ENCODE measurements around the gene VWA3B. TPM values are rescaled to one million over a fixed set of nuclear protein-coding genes. Genes with fewer than 3 reads are reported as not detected.

Gene VWA3B
- total RNA-seq, 2 donors from 2014 or later = 1.8 to 3.2 TPM

DNA sequence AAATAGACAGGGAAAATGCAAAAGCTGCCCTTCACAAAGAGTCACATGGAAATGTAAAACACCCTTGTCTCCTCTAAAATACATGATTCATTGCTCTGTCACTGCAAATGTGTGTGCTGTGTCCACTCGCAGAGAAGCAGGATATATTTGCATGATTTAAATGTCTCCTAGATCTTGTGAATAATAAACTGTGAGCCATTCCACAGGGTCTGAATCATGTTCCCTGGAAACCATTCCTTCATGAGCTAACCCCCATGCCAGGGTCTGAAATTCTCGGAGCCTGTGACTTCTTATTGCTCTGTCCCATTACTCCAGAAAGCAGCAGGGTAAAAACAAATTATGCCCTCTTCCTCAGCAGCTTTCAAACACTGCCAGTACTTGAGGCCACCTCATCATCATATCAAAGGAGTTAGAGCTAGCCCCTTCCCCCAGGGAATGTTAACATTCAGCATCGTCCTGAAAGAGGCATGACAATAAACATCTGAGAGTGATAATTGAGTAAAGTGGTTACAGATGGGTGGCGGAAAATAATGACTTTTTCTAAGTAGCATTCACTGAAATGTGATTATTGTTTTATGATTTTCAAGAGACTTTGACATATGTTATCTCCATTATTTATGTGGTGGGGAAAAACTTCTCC lies 247.6 kb downstream of the VWA3B start:
- intact Hi-C loops (cut with DNase I) = no loop called here
- TF ChIP-seq, protein P1, sequence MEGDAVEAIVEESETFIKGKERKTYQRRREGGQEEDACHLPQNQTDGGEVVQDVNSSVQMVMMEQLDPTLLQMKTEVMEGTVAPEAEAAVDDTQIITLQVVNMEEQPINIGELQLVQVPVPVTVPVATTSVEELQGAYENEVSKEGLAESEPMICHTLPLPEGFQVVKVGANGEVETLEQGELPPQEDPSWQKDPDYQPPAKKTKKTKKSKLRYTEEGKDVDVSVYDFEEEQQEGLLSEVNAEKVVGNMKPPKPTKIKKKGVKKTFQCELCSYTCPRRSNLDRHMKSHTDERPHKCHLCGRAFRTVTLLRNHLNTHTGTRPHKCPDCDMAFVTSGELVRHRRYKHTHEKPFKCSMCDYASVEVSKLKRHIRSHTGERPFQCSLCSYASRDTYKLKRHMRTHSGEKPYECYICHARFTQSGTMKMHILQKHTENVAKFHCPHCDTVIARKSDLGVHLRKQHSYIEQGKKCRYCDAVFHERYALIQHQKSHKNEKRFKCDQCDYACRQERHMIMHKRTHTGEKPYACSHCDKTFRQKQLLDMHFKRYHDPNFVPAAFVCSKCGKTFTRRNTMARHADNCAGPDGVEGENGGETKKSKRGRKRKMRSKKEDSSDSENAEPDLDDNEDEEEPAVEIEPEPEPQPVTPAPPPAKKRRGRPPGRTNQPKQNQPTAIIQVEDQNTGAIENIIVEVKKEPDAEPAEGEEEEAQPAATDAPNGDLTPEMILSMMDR (IDR thresholded peaks at IDR 0.05) = no peak
- Histone ChIP-seq H3K4me1 (no peaks in the 10 kb centered on the region), H3K9me3 (no peaks in the 10 kb centered on the region), H3K27ac (no peak overlapping the region), H3K9ac (ENCODE audit: low read depth in 2 of 2, low read length in 2 of 2) (no peak overlapping the region), H3K27me3 (no peaks in the 10 kb centered on the region), H3K4me3 (no peak overlapping the region), H3K36me3 (no peaks in the 10 kb centered on the region)
- DNase-seq = no peak

- no peak overlapping the region for H3K4me3 ChIP-seq
- no peaks in the 10 kb centered on the region for H3K27me3 ChIP-seq
- H3K36me3 ChIP-seq = no peaks in the 10 kb centered on the region
- no peak overlapping the region for H3K27ac ChIP-seq
- no peaks in the 10 kb centered on the region for H3K4me1 ChIP-seq
- no peak overlapping the region for H3K9ac ChIP-seq (ENCODE audit: low read depth in 2 of 2, low read length in 2 of 2)
- intact Hi-C loops (cut with DNase I) = no loop called here
- H3K9me3 ChIP-seq = no peaks in the 10 kb centered on the region
- TF ChIP-seq, protein P1 (IDR thresholded peaks at IDR 0.05) = no peak
- DNase-seq = no peak
Observed at GRCh38 chr2:98335271-98335670, 248.3 kb downstream of the VWA3B start.

- no peak for DNase-seq
- Histone ChIP-seq H3K4me1 (no peaks in the 10 kb centered on the region), H3K4me3 (no peak overlapping the region), H3K27ac (no peak overlapping the region), H3K36me3 (no peaks in the 10 kb centered on the region), H3K27me3 (peaks cover 15% of the 10 kb centered on the region), H3K9me3 (no peaks in the 10 kb centered on the region), H3K9ac (ENCODE audit: low read depth in 2 of 2, low read length in 2 of 2) (no peak overlapping the region)
- intact Hi-C loops (cut with DNase I) = no loop called here
- TF ChIP-seq, protein P1 (IDR thresholded peaks at IDR 0.05) = no peak
Observed at GRCh38 chr2:98341241-98341640, 254.3 kb downstream of the VWA3B start.

GRCh38 chr2:98343285-98343684 lies 256.3 kb downstream of the VWA3B start:
- intact Hi-C loops (cut with DNase I) = no loop called here
- peaks cover 35% of the 10 kb centered on the region for H3K27me3 ChIP-seq
- no peak overlapping the region for H3K27ac ChIP-seq
- H3K4me3 ChIP-seq = no peak overlapping the region
- TF ChIP-seq, protein P1 (IDR thresholded peaks at IDR 0.05) = no peak
- no peaks in the 10 kb centered on the region for H3K36me3 ChIP-seq
- H3K9me3 ChIP-seq = no peaks in the 10 kb centered on the region
- DNase-seq = no peak
- no peak overlapping the region for H3K9ac ChIP-seq (ENCODE audit: low read depth in 2 of 2, low read length in 2 of 2)
- H3K4me1 ChIP-seq = no peaks in the 10 kb centered on the region

DNA sequence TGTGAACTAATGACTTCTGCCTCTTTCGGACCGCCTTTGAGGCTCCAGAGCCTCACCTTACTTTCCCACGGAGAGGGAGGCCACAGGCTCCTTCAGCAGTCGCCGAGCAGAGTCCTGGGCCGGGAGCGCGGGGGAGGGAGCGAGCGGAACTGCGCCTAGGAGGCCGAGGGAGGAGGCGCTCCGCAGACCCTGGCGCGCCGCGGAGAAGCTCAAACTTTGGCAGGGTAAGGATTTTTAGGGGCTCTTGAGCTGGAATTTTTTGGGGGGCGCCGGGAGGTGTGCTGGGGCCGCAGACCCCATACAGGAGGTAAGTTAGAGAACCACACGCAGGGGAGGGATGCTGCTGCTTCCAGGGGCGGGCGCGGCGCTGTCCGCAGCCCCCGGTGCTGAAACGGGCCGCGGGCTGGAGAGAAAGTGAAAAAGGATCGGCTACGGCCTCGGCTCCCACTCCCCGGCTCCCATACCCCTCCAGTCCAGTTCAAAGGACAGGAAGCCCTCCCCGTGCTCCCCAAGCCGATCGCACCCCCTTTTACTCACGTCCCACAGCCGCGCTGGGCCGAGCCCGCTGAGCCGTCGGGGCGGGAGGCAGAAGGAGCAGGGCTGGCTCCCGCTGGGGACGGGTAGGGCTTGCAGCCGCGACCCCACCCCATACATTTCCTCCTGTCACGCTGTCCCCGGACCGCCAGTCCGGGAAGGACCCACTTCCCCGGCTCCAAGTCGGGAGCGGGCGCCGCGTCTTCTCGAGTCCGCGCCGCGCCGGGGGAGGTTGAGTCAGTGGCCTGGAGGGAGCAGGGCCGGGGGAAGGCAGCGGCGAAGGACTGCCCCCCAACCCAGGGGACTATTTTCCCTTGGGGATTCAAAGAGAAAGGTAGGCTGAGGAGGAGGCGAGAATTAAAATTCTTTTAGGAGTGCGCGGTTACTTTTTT lies 259.6 kb downstream of the VWA3B start, which contains the start of gene CNGA3:
CNGA3 (plus strand) TSS at position 146 of the 926 bp plus-strand sequence. CDS start 23,520 bp downstream, outside the sequence.
- intact Hi-C loops (cut with DNase I) = no loop called here
- Histone ChIP-seq H3K36me3 (no peaks in the 10 kb centered on the region), H3K9me3 (no peaks in the 10 kb centered on the region), H3K27ac (no peak within 1 kb of the TSS), H3K4me3 (peak within 1 kb of the TSS; percentile 9), H3K4me1 (no peaks in the 10 kb centered on the region), H3K27me3 (peaks cover 39% of the 10 kb centered on the region), H3K9ac (ENCODE audit: low read depth in 2 of 2, low read length in 2 of 2) (no peak within 1 kb of the TSS)
- TF ChIP-seq, protein P1 (IDR thresholded peaks at IDR 0.05) = no peak
- DNase-seq = no peak

All from colonic mucosa (tissue), 4 donors.